Nephron progenitor cell (in vitro differentiated cells): ENCODE measurements around the gene NPAS3.

ENCODE experiments used
- DNase-seq: peaks from one replicate; pipeline ENCODE4 v3.0.0; 2021
- H3K27ac Mint-ChIP-seq: 2 replicates; pipeline ENCODE4 v1.8.0; 2021; ENCODE audit warnings: mild to moderate bottlenecking, moderate library complexity, mixed read lengths
- H3K27me3 Mint-ChIP-seq: 2 replicates; pipeline ENCODE4 v1.8.0; 2021; ENCODE audit warnings: mild to moderate bottlenecking, low read depth, mixed read lengths; ENCODE audit not compliant: poor library complexity
- H3K36me3 Mint-ChIP-seq: 2 replicates; pipeline ENCODE4 v1.8.0; 2021; ENCODE audit warnings: low read depth, mixed read lengths
- H3K4me1 Mint-ChIP-seq: 2 replicates; pipeline ENCODE4 v1.8.0; 2021; ENCODE audit warnings: mixed read lengths
- H3K4me3 Mint-ChIP-seq: 2 replicates; pipeline ENCODE4 v1.8.0; 2021; ENCODE audit warnings: mild to moderate bottlenecking, moderate library complexity, mixed read lengths
- H3K9me3 Mint-ChIP-seq: 2 replicates; pipeline ENCODE4 v1.8.0; 2021; ENCODE audit warnings: mild to moderate bottlenecking, moderate library complexity, mixed read lengths
- CTCF ChIP-seq: fragments of 200-600 bp; sonication (generic); IDR thresholded peaks from 2 replicates; pipeline ENCODE4 v1.5.0; 2021; ENCODE audit warnings: antibody characterized with exemption

NPAS3 gene

GRCh38 chr14:33734387-33734786, 795.7 kb downstream of the NPAS3 start:
- Mint-ChIP-seq H3K4me1 (peaks cover 6% of the 10 kb centered on the region), H3K27ac (no peak overlapping the region), H3K36me3 (no peaks in the 10 kb centered on the region), H3K9me3 (peaks cover 3% of the 10 kb centered on the region), H3K27me3 (peaks cover 3% of the 10 kb centered on the region), H3K4me3 (no peak overlapping the region)
- no peak for DNase-seq
- no peak for TF ChIP-seq CTCF

- Mint-ChIP-seq H3K27ac (no peak overlapping the region), H3K4me1 (peaks cover 6% of the 10 kb centered on the region), H3K27me3 (peaks cover 3% of the 10 kb centered on the region), H3K4me3 (no peak overlapping the region), H3K9me3 (peaks cover 3% of the 10 kb centered on the region), H3K36me3 (no peaks in the 10 kb centered on the region)
- TF ChIP-seq CTCF, result no peak
- DNase-seq, result no peak
These were observed 797.7 kb downstream of the NPAS3 start for GRCh38 chr14:33736299-33736825.

DNA sequence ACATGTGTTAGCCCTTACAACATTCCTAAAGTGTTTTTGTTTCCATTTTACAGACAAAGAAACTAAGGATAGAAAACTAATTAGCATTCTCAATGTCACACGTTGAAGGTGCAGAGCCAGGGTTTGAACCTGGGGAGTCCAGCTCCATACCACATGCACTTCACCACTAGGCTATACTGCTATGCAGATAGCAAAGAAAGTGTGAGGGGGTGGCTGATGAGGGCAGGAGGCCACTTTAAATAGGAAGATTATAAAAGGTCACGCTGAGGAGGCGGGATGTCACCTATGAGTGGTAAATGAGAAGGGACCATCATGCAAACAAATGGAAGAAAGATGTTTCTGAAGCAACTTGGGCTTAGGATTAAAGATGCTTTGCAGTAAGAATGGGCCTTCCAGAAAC, 798.3 kb downstream of the NPAS3 start:
- peaks cover 3% of the 10 kb centered on the region for H3K9me3 Mint-ChIP-seq
- no peaks in the 10 kb centered on the region for H3K36me3 Mint-ChIP-seq
- no peak overlapping the region for H3K4me3 Mint-ChIP-seq
- H3K4me1 Mint-ChIP-seq, result peaks cover 6% of the 10 kb centered on the region
- peaks cover 3% of the 10 kb centered on the region for H3K27me3 Mint-ChIP-seq
- no peak overlapping the region for H3K27ac Mint-ChIP-seq
- DNase-seq, result no peak
- no peak for TF ChIP-seq CTCF

DNA sequence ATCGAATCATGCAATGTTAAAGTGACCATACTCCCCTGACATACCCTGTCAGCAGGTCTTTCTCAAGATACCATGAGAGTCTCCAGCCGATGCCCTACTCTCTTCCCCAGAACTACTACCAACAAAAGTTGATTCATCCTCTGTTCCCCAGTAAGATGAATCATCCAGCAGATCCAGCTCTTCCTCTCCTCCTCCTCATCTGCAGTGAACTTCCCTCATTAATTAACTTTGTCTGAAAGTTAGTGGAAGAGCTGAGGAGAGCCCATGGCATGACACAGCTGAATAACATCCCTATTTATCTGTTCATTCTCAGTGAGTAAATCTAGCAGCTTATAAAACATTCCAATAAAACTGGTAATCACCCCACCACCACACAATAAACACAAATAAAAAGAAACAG, 798.8 kb downstream of the NPAS3 start:
- no peak for TF ChIP-seq CTCF
- H3K4me1 Mint-ChIP-seq, result peaks cover 6% of the 10 kb centered on the region
- DNase-seq, result no peak
- peaks cover 3% of the 10 kb centered on the region for H3K27me3 Mint-ChIP-seq
- peaks cover 3% of the 10 kb centered on the region for H3K9me3 Mint-ChIP-seq
- no peak overlapping the region for H3K27ac Mint-ChIP-seq
- no peaks in the 10 kb centered on the region for H3K36me3 Mint-ChIP-seq
- H3K4me3 Mint-ChIP-seq, result no peak overlapping the region

- TF ChIP-seq CTCF, result no peak
- Mint-ChIP-seq H3K36me3 (no peaks in the 10 kb centered on the region), H3K27me3 (no peaks in the 10 kb centered on the region), H3K9me3 (peaks cover 8% of the 10 kb centered on the region), H3K27ac (no peak overlapping the region), H3K4me3 (no peak overlapping the region), H3K4me1 (peaks cover 6% of the 10 kb centered on the region)
- DNase-seq, result no peak
These were observed 799.4 kb downstream of the NPAS3 start for GRCh38 chr14:33738029-33738428.

GRCh38 chr14:33738491-33738890, 799.8 kb downstream of the NPAS3 start:
- no peak overlapping the region for H3K4me3 Mint-ChIP-seq
- H3K27me3 Mint-ChIP-seq, result no peaks in the 10 kb centered on the region
- DNase-seq, result no peak

More at GRCh38 chr14:33738491-33738890, 799.8 kb downstream of the NPAS3 start:
- no peak for TF ChIP-seq CTCF
- H3K36me3 Mint-ChIP-seq, result no peaks in the 10 kb centered on the region
- H3K9me3 Mint-ChIP-seq, result peaks cover 11% of the 10 kb centered on the region
- no peak overlapping the region for H3K27ac Mint-ChIP-seq
- peaks cover 6% of the 10 kb centered on the region for H3K4me1 Mint-ChIP-seq
